HepG2 (cell line): Measurements from ENCODE around the gene TP53AIP1. TPM values are rescaled to one million over a fixed set of nuclear protein-coding genes. Genes with fewer than 3 reads are reported as not detected.

Experiments
- ATAC-seq: fragments of 200-7000 bp; cut with Tn5 transposase; 3 replicates; pipeline ENCODE4 v1.9.1; 2020; ENCODE audit warnings: mild to moderate bottlenecking, moderate library complexity
- BruUV-seq: library from RNA; stranded (reverse); fragments of 400-500 nt; replicated peaks from 2 replicates; lab custom pipeline; 2021; lab: Mats Ljungman, UMichigan
- CTCF ChIA-PET: fragments of 300-600 bp; formaldehyde crosslinking; extraction: SDS; loops from one replicate; lab custom pipeline; 2021; ENCODE audit warnings: low total read pairs, inconsistent platforms, low intra/inter-chr PET ratio; lab: Yijun Ruan, JAX
- POLR2A ChIA-PET: fragments of 350-600 bp; sonication (Branson Sonifier 250); formaldehyde crosslinking; loops from one replicate; lab custom pipeline; 2020; ENCODE audit warnings: antibody characterized with exemption, inconsistent platforms; lab: Yijun Ruan, JAX
- DNase-seq: peaks from one replicate; pipeline ENCODE4 v3.0.0-alpha.2; 2015; ENCODE audit warnings: low spot score
- FAIRE-seq: peaks from 3 replicates; lab custom pipeline; 2011; peaks lifted over from hg19 to GRCh38; lab: Jason Lieb, UNC
- H2AFZ ChIP-seq: one replicate; pipeline ENCODE4 v1.6.1; 2011; ENCODE audit warnings: low read length, inconsistent platforms
- H3K27ac ChIP-seq: fragments of 300-600 bp; 3 replicates; pipeline ENCODE4 v1.8.0; 2011; ENCODE audit warnings: mixed run types, mild to moderate bottlenecking, mixed read lengths, low read length, inconsistent platforms; ENCODE audit not compliant: insufficient read depth; ENCODE audit errors: extremely low read length
- H3K27me3 ChIP-seq, 2 experiments: fragments of 200-600 bp in 1 of 2; 2 replicates in 1 of 2; 3 replicates in 1 of 2; pipeline versions ENCODE4 v1.6.0 to v1.8.0; 2011; ENCODE audit warnings: low read length in 2 of 2, mild to moderate bottlenecking in 2 of 2, moderate library complexity in 2 of 2, inconsistent platforms in 1 of 2; ENCODE audit not compliant: insufficient read depth in 2 of 2, control insufficient read depth in 1 of 2
- H3K36me3 ChIP-seq, 2 experiments: fragments of 200-600 bp in 1 of 2; replicated peaks in 1 of 2; 2 replicates in 1 of 2; 3 replicates in 1 of 2; pipeline versions ENCODE4 v1.5.1 to v1.8.0; 2011; ENCODE audit warnings: low read length in 2 of 2, inconsistent platforms in 1 of 2; ENCODE audit not compliant: insufficient read depth in 2 of 2, control insufficient read depth in 1 of 2
- H3K4me1 ChIP-seq: 2 replicates; pipeline ENCODE4 v1.5.1; 2012; ENCODE audit warnings: low read length, inconsistent platforms; ENCODE audit not compliant: insufficient read depth
- H3K4me2 ChIP-seq: 2 replicates; pipeline ENCODE4 v1.6.0; 2011; ENCODE audit warnings: low read depth, low read length, inconsistent platforms
- H3K4me3 ChIP-seq, 3 experiments: fragments of 200-600 bp in 1 of 3; sonication (generic), shearing (Covaris generic) in 1 of 3; replicated peaks in 1 of 3; 2 replicates each; pipeline ENCODE4 v1.5.1; 2011 to 2016; ENCODE audit warnings: low read length in 3 of 3, inconsistent platforms in 2 of 3, low read depth in 2 of 3, mild to moderate bottlenecking in 2 of 3, control low read depth in 1 of 3, mixed read lengths in 1 of 3; ENCODE audit not compliant: insufficient read depth in 1 of 3
- H3K79me2 ChIP-seq: one replicate; pipeline ENCODE4 v1.6.1; 2011; ENCODE audit warnings: low read length, inconsistent platforms; ENCODE audit not compliant: insufficient read depth
- H3K9ac ChIP-seq: 2 replicates; pipeline ENCODE4 v1.6.0; 2011; ENCODE audit warnings: mild to moderate bottlenecking, low read depth, low read length, inconsistent platforms; ENCODE audit not compliant: insufficient read depth
- H3K9me3 ChIP-seq: 2 replicates; pipeline ENCODE4 v1.5.1; 2012; ENCODE audit warnings: mild to moderate bottlenecking, low read length
- H4K20me1 ChIP-seq: 2 replicates; pipeline ENCODE4 v1.6.0; 2011; ENCODE audit warnings: inconsistent platforms, mild to moderate bottlenecking, low read length, moderate library complexity; ENCODE audit not compliant: insufficient read depth
- CAMTA2 ChIP-seq: sonication (generic); formaldehyde crosslinking; IDR thresholded peaks from 2 replicates; pipeline ENCODE4 v1.4.0; 2020; ENCODE audit warnings: mild to moderate bottlenecking, missing genetic modification reagents, borderline replicate concordance
- HNRNPUL1 ChIP-seq: fragments of 200-400 bp; formaldehyde crosslinking; IDR thresholded peaks from 2 replicates; pipeline ENCODE4 v1.6.1; 2017; ENCODE audit warnings: low read depth, mild to moderate bottlenecking, low read length, moderate library complexity
- NFYC ChIP-seq: IDR thresholded peaks from 2 replicates; pipeline ENCODE4 v1.6.1; 2016; ENCODE audit warnings: missing genetic modification reagents, missing compliant biosample characterization
- RNF2 ChIP-seq: fragments of 450-650 bp; conservative IDR thresholded peaks from 2 replicates; pipeline ENCODE4 v1.6.1; 2016; ENCODE audit warnings: low read depth
- SMC3 ChIP-seq: IDR thresholded peaks from 2 replicates; pipeline ENCODE4 v1.6.1; 2011; ENCODE audit warnings: low read length, improper control_type of control experiment
- TCF7 ChIP-seq: sonication (generic); IDR thresholded peaks from 2 replicates; pipeline ENCODE4 v1.6.1; 2016; ENCODE audit warnings: antibody characterized with exemption, low read depth
- ZFP62 ChIP-seq: sonication (generic); formaldehyde crosslinking; IDR thresholded peaks from 2 replicates; pipeline ENCODE4 v1.4.0; 2020; ENCODE audit warnings: missing genetic modification reagents
- ZNF18 ChIP-seq: sonication (generic); formaldehyde crosslinking; IDR thresholded peaks from 2 replicates; pipeline ENCODE4 v1.8.0; 2022; ENCODE audit warnings: mild to moderate bottlenecking, missing genetic modification reagents; ENCODE audit not compliant: insufficient replicate concordance
- ZNF260 ChIP-seq: sonication (generic); formaldehyde crosslinking; IDR thresholded peaks from 2 replicates; pipeline ENCODE4 v1.4.0; 2020; ENCODE audit warnings: missing genetic modification reagents, low read depth, mild to moderate bottlenecking, borderline replicate concordance
- ZNF264 ChIP-seq: sonication (generic); formaldehyde crosslinking; IDR thresholded peaks from 2 replicates; pipeline ENCODE4 v1.4.0; 2020; ENCODE audit warnings: missing genetic modification reagents
- ZNF562 ChIP-seq: sonication (generic); formaldehyde crosslinking; IDR thresholded peaks from 2 replicates; pipeline ENCODE4 v1.8.0; 2022; ENCODE audit warnings: missing genetic modification reagents, borderline replicate concordance
- ZNF652 ChIP-seq: IDR thresholded peaks from 2 replicates; pipeline ENCODE4 v1.6.1; 2016; ENCODE audit warnings: low read depth, borderline replicate concordance
- ZNF7 ChIP-seq: IDR thresholded peaks from 2 replicates; pipeline ENCODE4 v1.6.1; 2016; ENCODE audit warnings: missing biosample characterization, missing genetic modification reagents
- WGBS: methylation state at CpG from one replicate; pipeline ENCODE4 v1.1.6; 2017; ENCODE audit warnings: low lambda C conversion rate; 5-methylcytosine and 5-hydroxymethylcytosine counted together
- in situ Hi-C: cut with HindIII; loops from 2 replicates; pipeline ENCODE4 v1.10.0; 2017; ENCODE audit warnings: low pct_unique_long_range_greater_than_20kb; ENCODE audit not compliant: extremely low pct_ligation_motif_present
- intact Hi-C: fragments of 100-400 bp; cut with micrococcal nuclease; formaldehyde crosslinking; loops from one replicate; pipeline ENCODE4 v1.10.0; 2022; ENCODE audit not compliant: unreplicated experiment
- polyA plus RNA-seq, 8 experiments: library from polyadenylated mRNA; depleted of rRNA in 3 of 8; stranded (reverse) in 7 of 8; unstranded in 1 of 8; fragments of >200 nt; fragmentation: Illumina TruSeq in 4 of 8; extraction: Trizol in 4 of 8; gene quantifications; 2 replicates each; pipeline versions ENCODE4 v1.2.1 to v1.2.3, GENCODE V29; 2011 to 2016; ENCODE audit warnings: low read depth in 4 of 8, missing spikeins in 1 of 8, mixed read lengths in 1 of 8; ENCODE audit not compliant: insufficient read depth in 1 of 8
- total RNA-seq, 5 experiments: library from RNA; depleted of rRNA; stranded (reverse); fragments of >200 nt; fragmentation: Illumina TruSeq; extraction: Trizol; gene quantifications; 2 replicates each; pipeline ENCODE4 v1.2.3, GENCODE V29; 2016; ENCODE audit warnings: low read depth in 1 of 5
- TF ChIP-seq, protein P1 (sequence below): sonication (generic); formaldehyde crosslinking; IDR thresholded peaks from 2 replicates; pipeline ENCODE4 v1.8.0; 2023; ENCODE audit warnings: mild to moderate bottlenecking, missing genetic modification reagents
- TF ChIP-seq, protein P2 (sequence below): sonication (generic); formaldehyde crosslinking; IDR thresholded peaks from 2 replicates; pipeline ENCODE4 v1.5.0; 2020; ENCODE audit warnings: missing genetic modification reagents, mild to moderate bottlenecking, borderline replicate concordance

TP53AIP1 gene
- total and polyA plus RNA-seq, 2 of the 13 experiments (the other 11 are each of a cell fraction or from before 2014, with no cell fraction given) = 0.11 TPM; not detected in 1

GRCh38 chr11:128896356-128896755 is 46.3 kb downstream of the TP53AIP1 start:
- intact Hi-C loops = no loop called here

More at GRCh38 chr11:128896356-128896755, 46.3 kb downstream of the TP53AIP1 start:
- H3K27ac ChIP-seq = no peak overlapping the region
- H2AFZ ChIP-seq = no peak overlapping the region
- WGBS = 8% methylated on average over 2 of the region's 2 CpGs
- no peaks in the 10 kb centered on the region for H3K9me3 ChIP-seq
- ATAC-seq = no peak
- peaks cover 15% of the 10 kb centered on the region for H3K4me1 ChIP-seq
- H3K4me3 ChIP-seq = no peak overlapping the region
- H3K27me3 ChIP-seq = peaks cover 1 to 26% of the 10 kb centered on the region in 2 experiments; a peak in 3 of 5 replicates
- CTCF ChIA-PET = no interaction called here
- no peak for FAIRE-seq
- DNase-seq = no peak
- H3K79me2 ChIP-seq = no peaks in the 10 kb centered on the region
- no peak overlapping the region for H3K4me2 ChIP-seq
- no peak overlapping the region for H3K9ac ChIP-seq
- in situ Hi-C loops = loop anchor here (25.0 kb wide), 1 partner anchor 791 kb away; no protein-coding TSS in a partner anchor
- BruUV-seq = no TSS peak
- POLR2A ChIA-PET = no interaction called here
- TF ChIP-seq ZNF18 (CRISPR knock-in tag) = no peak
- TF ChIP-seq, protein P1, sequence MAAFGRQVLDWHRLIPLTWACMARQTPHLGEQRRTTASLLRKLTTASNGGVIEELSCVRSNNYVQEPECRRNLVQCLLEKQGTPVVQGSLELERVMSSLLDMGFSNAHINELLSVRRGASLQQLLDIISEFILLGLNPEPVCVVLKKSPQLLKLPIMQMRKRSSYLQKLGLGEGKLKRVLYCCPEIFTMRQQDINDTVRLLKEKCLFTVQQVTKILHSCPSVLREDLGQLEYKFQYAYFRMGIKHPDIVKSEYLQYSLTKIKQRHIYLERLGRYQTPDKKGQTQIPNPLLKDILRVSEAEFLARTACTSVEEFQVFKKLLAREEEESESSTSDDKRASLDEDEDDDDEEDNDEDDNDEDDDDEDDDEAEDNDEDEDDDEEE = no peak
- TF ChIP-seq RNF2 = no peak
- TF ChIP-seq SMC3 = no peak
- TF ChIP-seq ZNF562 = no peak
- no peak for TF ChIP-seq TCF7
- TF ChIP-seq CAMTA2 = no peak
- TF ChIP-seq, protein P2, sequence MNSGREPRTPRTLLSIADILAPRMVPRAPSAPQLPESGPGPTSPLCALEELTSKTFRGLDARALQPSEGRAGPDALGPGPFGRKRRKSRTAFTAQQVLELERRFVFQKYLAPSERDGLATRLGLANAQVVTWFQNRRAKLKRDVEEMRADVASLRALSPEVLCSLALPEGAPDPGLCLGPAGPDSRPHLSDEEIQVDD (CRISPR knock-in tag) = no peak
- TF ChIP-seq NFYC (CRISPR knock-in tag) = no peak
- no peak for TF ChIP-seq ZNF7
- no peak for TF ChIP-seq HNRNPUL1
- TF ChIP-seq ZNF652 = no peak
- no peak for TF ChIP-seq ZFP62 (CRISPR knock-in tag)
- no peak for TF ChIP-seq ZNF260 (CRISPR knock-in tag)
- no peak for TF ChIP-seq ZNF264 (CRISPR knock-in tag)
- H3K36me3 ChIP-seq = no peaks in the 10 kb centered on the region
- no peaks in the 10 kb centered on the region for H4K20me1 ChIP-seq
